ENCODE data around the gene FAM24B. TPM values are rescaled to one million over a fixed set of nuclear protein-coding genes. Genes with fewer than 3 reads are reported as not detected.

Gene FAM24B
- total and polyA plus RNA-seq, 2 experiments from 2014 or later = 6.5 to 14.5 TPM

GRCh38 chr10:122852261-122852660 is 27.1 kb downstream of the FAM24B start:
- H3K27me3 ChIP-seq (ENCODE audit: insufficient read depth) = no peaks in the 10 kb centered on the region
- no peaks in the 10 kb centered on the region for H3K9me3 Mint-ChIP-seq
- TF ChIP-seq JUNB (IDR thresholded peaks at IDR 0.05; ENCODE audit: unreplicated experiment) = no peak
- no peak for TF ChIP-seq CREB1 (CRISPR knock-in tag; IDR thresholded peaks at IDR 0.05; ENCODE audit: low read depth)
- no peak for TF ChIP-seq ETS1 (IDR thresholded peaks at IDR 0.05)
- no peak for TF ChIP-seq ZNF462 (CRISPR knock-in tag; IDR thresholded peaks at IDR 0.05)
- TF ChIP-seq NANOG (IDR thresholded peaks at IDR 0.05; ENCODE audit: borderline replicate concordance) = no peak
- no peak for TF ChIP-seq EZH2phosphoT487 (IDR thresholded peaks at IDR 0.05; ENCODE audit: unreplicated experiment)
- no peak for TF ChIP-seq REST (IDR thresholded peaks at IDR 0.05; ENCODE audit: unreplicated experiment)
- TF ChIP-seq EZH2 (IDR thresholded peaks at IDR 0.05; ENCODE audit: low read depth, unreplicated experiment) = no peak
- no peak for TF ChIP-seq ZNF114 (CRISPR knock-in tag; IDR thresholded peaks at IDR 0.05)
- H3F3A ChIP-seq (replicated peaks; ENCODE audit: low read depth) = no peaks in the 10 kb centered on the region
- H4K20me1 ChIP-seq (replicated peaks; ENCODE audit: insufficient read depth) = peaks cover 7% of the 10 kb centered on the region; the same call in 1 of the 2 replicates
- no peak for ATAC-seq
- peaks cover 14% of the 10 kb centered on the region; the same call in 2 of the 3 replicates for H3K36me3 Mint-ChIP-seq (ENCODE audit: low read depth)
- H3K4me1 ChIP-seq (ENCODE audit: insufficient read depth) = no peaks in the 10 kb centered on the region; the same call in 1 of the 2 replicates
- H2AFZ ChIP-seq = no peak overlapping the region
- no peak overlapping the region for H3K4me3 ChIP-seq
- no peak overlapping the region for H3K4me3 Mint-ChIP-seq
- peaks cover 3% of the 10 kb centered on the region for H3K27me3 Mint-ChIP-seq (ENCODE audit: insufficient read depth, low read depth, poor library complexity)
- H3K27ac Mint-ChIP-seq = no peak overlapping the region
- H3K79me2 ChIP-seq (replicated peaks; ENCODE audit: insufficient read depth) = peaks cover 9% of the 10 kb centered on the region; the same call in 1 of the 2 replicates
- no peak for DNase-seq (ENCODE audit: low spot score)
- no peaks in the 10 kb centered on the region; the same call in 1 of the 2 replicates for H3K36me3 ChIP-seq (ENCODE audit: insufficient read depth)
- H3K4me1 Mint-ChIP-seq = peaks cover 46% of the 10 kb centered on the region
- no peak overlapping the region for H3K4me2 ChIP-seq
- H3K27ac ChIP-seq (ENCODE audit: low read depth) = no peak overlapping the region
- H3K9me2 ChIP-seq (ENCODE audit: insufficient read depth) = no peaks in the 10 kb centered on the region

Data from GM23338 (cell line).